Hematopoietic multipotent progenitor cell treated with erythropoietin and hydrocortisone succinate and interleukin-3 and kit ligand, for 17 days (in vitro differentiated cells): Measurements from ENCODE around the gene PRSS35.
"Not testable (repeated sequence)": the region's sequence is repeated elsewhere in the genome, so short reads cannot be mapped to it uniquely, and the experiment has no call there.

Experiments
- DNase-seq: peaks from one replicate; pipeline ENCODE4 v3.0.0-alpha.2; 2015; ENCODE audit warnings: low spot score

PRSS35 gene

GRCh38 chr6:83517500-83517899, 5.2 kb downstream of the PRSS35 start:
- no peak for DNase-seq

GRCh38 chr6:83518816-83519480, 6.6 kb downstream of the PRSS35 start:
- DNase-seq = no peak

GRCh38 chr6:83536034-83536646, 23.8 kb downstream of the PRSS35 start:
- DNase-seq = peak; percentile 55

- no peak for DNase-seq
These were observed 24.6 kb downstream of the PRSS35 start for GRCh38 chr6:83536647-83537589.

- DNase-seq = no peak
These were observed 27.3 kb downstream of the PRSS35 start for GRCh38 chr6:83539678-83540077.

DNA sequence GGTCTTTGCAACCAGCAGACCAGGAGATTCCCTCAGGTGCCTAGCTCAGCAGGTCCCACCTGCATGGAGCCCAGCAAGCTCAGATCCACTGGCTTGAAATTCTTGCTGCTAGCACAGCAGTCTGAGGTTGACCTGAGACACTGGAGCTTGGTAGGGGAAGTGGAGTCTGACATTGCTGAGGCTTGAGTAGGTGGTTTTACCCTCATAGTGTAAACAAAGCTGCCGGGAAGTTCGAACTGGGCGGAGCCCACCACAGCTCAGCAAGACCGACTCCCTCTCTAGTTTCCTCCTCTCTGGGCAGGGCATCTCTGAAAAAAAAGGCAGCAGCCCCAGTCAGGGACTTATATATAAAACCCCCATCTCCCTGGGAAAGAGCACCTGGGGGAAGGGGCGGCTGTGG, 34.3 kb downstream of the PRSS35 start:
- DNase-seq = no peak

- not testable (repeated sequence) for DNase-seq
These were observed 38.1 kb downstream of the PRSS35 start for GRCh38 chr6:83550482-83550881.

DNA sequence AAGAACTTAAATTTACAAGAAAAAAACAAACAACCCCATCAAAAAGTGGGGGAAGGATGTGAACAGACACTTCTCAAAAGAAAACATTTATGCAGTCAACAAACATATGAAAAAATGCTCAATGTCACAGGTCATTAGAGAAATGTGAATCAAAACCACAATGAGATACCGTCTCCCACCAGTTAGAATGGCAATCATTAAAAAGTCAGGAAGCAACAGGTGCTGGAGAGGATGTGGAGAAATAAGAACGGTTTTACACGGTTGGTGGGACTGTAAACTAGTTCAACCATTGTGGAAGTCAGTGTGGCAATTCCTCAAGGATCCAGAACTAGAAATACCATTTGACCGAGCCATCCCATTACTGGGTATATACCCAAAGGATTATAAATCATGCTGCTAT, 39.4 kb downstream of the PRSS35 start:
- DNase-seq = not testable (repeated sequence)

DNA sequence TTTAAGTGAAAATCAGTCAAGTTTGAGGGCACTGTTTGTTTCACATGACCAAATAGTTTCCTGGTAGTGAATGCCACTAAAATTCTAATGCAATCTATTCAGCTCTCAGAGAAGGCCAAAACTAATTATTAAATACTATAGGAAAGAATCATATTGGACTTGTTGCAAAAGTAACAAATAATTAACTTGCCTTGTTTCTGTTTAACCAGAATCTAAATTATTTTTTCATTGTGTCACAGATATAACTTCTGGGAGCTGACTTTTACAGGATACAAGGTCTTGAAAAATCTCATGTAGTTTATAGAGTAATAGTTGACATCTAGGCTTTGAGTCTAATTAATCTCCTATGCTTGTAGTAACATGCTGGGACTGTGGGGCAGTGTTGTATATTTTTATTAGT, 44.5 kb downstream of the PRSS35 start:
- DNase-seq = no peak

DNA sequence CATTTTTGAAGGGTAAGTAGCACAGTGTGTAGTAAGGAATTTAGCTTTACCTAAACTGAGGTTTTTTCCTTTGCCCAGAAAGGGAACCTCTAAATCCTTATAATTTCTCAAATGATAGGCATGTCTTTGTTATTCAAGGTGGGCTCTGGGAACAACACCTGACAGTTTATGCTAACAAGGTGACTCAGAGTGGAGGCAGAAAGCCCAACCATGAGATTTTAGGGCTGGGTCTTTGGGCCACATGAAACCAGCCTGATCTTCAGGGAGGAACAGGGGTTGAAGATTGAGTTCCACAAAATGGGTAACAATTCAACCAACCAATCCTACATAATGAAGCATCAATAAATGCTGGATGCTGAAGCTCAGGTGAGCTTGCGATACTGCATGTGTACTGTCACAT, 46.6 kb downstream of the PRSS35 start:
- no peak for DNase-seq

GRCh38 chr6:83571663-83572185, 59.4 kb downstream of the PRSS35 start:
- DNase-seq = not testable (repeated sequence)

GRCh38 chr6:83574783-83575182, 62.4 kb downstream of the PRSS35 start:
- DNase-seq = no peak
